Brain pericyte (primary cell): ENCODE data around the gene ASGR1.

Experiments
- DNase-seq: peaks from one replicate; pipeline ENCODE4 v3.0.0-alpha.2; 2012; ENCODE audit warnings: low read depth, low spot score

ASGR1 gene

GRCh38 chr17:7124923-7125322 lies 54.2 kb downstream of the ASGR1 start:
- DNase-seq, result no peak

DNA sequence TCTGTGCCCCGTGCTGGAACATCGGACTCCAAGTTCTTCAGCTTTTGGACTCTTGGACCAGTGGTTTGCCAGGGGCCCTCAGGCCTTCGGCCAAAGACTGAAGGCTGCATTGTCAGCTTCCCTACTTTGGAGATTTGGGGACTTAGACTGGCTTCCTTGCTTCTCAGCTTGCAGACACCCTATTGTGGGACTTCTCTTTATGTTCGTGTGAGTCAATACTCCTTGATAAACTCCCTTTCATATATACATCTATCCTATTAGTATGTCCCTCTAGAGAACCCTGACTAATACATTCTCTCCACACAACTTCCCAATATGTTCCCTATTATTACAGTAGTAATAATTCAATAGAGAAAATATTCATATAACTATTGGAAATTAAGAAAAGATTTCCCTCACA lies 55.3 kb downstream of the ASGR1 start:
- no peak for DNase-seq
